ENCODE results near the gene USP21.

DNA sequence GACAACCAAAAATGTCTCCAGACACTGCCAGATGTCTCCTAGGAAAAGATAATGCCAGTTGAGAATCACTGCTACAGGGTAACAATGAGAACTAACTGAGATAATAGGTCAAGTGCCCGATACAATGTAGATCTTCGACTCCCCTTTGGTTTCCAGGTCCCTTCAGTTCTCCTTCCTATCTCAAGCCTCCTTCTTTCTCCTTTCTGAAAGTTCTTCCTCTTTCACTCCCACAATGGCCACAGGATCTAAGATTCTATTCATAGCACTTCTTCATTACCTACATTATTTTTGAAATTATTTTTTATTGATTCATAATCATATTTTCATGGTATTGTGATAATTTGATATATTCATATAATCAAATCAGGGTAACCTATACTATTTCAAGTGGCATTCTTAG, 47.8 kb upstream of the USP21 start:
- TF ChIP-seq EZH2 (IDR thresholded peaks at IDR 0.05; ENCODE audit: borderline replicate concordance, insufficient read depth, low read length, poor library complexity, severe bottlenecking) = no peak
- TF ChIP-seq, protein P1, sequence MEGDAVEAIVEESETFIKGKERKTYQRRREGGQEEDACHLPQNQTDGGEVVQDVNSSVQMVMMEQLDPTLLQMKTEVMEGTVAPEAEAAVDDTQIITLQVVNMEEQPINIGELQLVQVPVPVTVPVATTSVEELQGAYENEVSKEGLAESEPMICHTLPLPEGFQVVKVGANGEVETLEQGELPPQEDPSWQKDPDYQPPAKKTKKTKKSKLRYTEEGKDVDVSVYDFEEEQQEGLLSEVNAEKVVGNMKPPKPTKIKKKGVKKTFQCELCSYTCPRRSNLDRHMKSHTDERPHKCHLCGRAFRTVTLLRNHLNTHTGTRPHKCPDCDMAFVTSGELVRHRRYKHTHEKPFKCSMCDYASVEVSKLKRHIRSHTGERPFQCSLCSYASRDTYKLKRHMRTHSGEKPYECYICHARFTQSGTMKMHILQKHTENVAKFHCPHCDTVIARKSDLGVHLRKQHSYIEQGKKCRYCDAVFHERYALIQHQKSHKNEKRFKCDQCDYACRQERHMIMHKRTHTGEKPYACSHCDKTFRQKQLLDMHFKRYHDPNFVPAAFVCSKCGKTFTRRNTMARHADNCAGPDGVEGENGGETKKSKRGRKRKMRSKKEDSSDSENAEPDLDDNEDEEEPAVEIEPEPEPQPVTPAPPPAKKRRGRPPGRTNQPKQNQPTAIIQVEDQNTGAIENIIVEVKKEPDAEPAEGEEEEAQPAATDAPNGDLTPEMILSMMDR (IDR thresholded peaks at IDR 0.05; ENCODE audit: poor library complexity, severe bottlenecking) = no peak
- TF ChIP-seq EP300 (conservative IDR thresholded peaks at IDR 0.05; ENCODE audit: poor library complexity, severe bottlenecking) = no peak
- TF ChIP-seq POLR2AphosphoS5 (IDR thresholded peaks at IDR 0.05) = no peak

All from neural cell (in vitro differentiated cells).